Measurements from ENCODE around the gene PLPP4. TPM values are rescaled to one million over a fixed set of nuclear protein-coding genes. Genes with fewer than 3 reads are reported as not detected.

The PLPP4 gene
- total RNA-seq, 1 experiment from 2014 or later = not detected

GRCh38 chr10:120453886-120454285 is 3.1 kb upstream of the PLPP4 start:
- no TSS peak for BruUV-seq (replicated peaks)
- no peaks in the 10 kb centered on the region for H3K9me3 ChIP-seq (ENCODE audit: control insufficient read depth in 1 of 2, insufficient read depth in 1 of 2, low read depth in 1 of 2, low read length in 2 of 2)
- ATAC-seq (no peak), DNase-seq (ENCODE audit: low read depth, low spot score) (no peak)
- no peaks in the 10 kb centered on the region for H3K36me3 ChIP-seq (ENCODE audit: control insufficient read depth in 1 of 2, insufficient read depth in 2 of 2, low read length in 2 of 2)
- peaks cover under 1% of the 10 kb centered on the region; the same call in 1 of the 2 replicates for H3K27me3 ChIP-seq (ENCODE audit: insufficient read depth, low read length)
- no peak overlapping the region for H2AFZ ChIP-seq (ENCODE audit: low read depth, low read length, poor library complexity, severe bottlenecking)
- no peak overlapping the region for H3K27ac ChIP-seq (ENCODE audit: low read depth, low read length)
- H3K9me2 ChIP-seq (ENCODE audit: insufficient read depth) = no peaks in the 10 kb centered on the region
- no peak for TF ChIP-seq SRF (IDR thresholded peaks at IDR 0.05; ENCODE audit: low read depth)
- TF ChIP-seq, protein P1, sequence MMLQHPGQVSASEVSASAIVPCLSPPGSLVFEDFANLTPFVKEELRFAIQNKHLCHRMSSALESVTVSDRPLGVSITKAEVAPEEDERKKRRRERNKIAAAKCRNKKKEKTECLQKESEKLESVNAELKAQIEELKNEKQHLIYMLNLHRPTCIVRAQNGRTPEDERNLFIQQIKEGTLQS (IDR thresholded peaks at IDR 0.05) = no peak
- no peak for TF ChIP-seq EGR1 (IDR thresholded peaks at IDR 0.05; ENCODE audit: low read depth)
- no peak for TF ChIP-seq POLR2AphosphoS5 (IDR thresholded peaks at IDR 0.05; ENCODE audit: low read depth, low read length)
- TF ChIP-seq, protein P2, sequence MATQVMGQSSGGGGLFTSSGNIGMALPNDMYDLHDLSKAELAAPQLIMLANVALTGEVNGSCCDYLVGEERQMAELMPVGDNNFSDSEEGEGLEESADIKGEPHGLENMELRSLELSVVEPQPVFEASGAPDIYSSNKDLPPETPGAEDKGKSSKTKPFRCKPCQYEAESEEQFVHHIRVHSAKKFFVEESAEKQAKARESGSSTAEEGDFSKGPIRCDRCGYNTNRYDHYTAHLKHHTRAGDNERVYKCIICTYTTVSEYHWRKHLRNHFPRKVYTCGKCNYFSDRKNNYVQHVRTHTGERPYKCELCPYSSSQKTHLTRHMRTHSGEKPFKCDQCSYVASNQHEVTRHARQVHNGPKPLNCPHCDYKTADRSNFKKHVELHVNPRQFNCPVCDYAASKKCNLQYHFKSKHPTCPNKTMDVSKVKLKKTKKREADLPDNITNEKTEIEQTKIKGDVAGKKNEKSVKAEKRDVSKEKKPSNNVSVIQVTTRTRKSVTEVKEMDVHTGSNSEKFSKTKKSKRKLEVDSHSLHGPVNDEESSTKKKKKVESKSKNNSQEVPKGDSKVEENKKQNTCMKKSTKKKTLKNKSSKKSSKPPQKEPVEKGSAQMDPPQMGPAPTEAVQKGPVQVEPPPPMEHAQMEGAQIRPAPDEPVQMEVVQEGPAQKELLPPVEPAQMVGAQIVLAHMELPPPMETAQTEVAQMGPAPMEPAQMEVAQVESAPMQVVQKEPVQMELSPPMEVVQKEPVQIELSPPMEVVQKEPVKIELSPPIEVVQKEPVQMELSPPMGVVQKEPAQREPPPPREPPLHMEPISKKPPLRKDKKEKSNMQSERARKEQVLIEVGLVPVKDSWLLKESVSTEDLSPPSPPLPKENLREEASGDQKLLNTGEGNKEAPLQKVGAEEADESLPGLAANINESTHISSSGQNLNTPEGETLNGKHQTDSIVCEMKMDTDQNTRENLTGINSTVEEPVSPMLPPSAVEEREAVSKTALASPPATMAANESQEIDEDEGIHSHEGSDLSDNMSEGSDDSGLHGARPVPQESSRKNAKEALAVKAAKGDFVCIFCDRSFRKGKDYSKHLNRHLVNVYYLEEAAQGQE (IDR thresholded peaks at IDR 0.05; ENCODE audit: low read depth) = no peak
- TF ChIP-seq CBX3 (IDR thresholded peaks at IDR 0.05; ENCODE audit: low read depth) = no peak
- no peak for TF ChIP-seq ZNF274 (IDR thresholded peaks at IDR 0.05; ENCODE audit: low read depth, low read length)
- TF ChIP-seq JUND (IDR thresholded peaks at IDR 0.05) = no peak
- TF ChIP-seq, protein P3, sequence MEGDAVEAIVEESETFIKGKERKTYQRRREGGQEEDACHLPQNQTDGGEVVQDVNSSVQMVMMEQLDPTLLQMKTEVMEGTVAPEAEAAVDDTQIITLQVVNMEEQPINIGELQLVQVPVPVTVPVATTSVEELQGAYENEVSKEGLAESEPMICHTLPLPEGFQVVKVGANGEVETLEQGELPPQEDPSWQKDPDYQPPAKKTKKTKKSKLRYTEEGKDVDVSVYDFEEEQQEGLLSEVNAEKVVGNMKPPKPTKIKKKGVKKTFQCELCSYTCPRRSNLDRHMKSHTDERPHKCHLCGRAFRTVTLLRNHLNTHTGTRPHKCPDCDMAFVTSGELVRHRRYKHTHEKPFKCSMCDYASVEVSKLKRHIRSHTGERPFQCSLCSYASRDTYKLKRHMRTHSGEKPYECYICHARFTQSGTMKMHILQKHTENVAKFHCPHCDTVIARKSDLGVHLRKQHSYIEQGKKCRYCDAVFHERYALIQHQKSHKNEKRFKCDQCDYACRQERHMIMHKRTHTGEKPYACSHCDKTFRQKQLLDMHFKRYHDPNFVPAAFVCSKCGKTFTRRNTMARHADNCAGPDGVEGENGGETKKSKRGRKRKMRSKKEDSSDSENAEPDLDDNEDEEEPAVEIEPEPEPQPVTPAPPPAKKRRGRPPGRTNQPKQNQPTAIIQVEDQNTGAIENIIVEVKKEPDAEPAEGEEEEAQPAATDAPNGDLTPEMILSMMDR (IDR thresholded peaks at IDR 0.05 in 2 of 3, conservative IDR thresholded peaks at IDR 0.05 in 1 of 3; ENCODE audit: borderline replicate concordance in 1 of 3, insufficient read depth in 1 of 3, low read depth in 2 of 3, low read length in 2 of 3) = no peak
- TF ChIP-seq RAD21 (IDR thresholded peaks at IDR 0.05; ENCODE audit: low read depth) = no peak
- TF ChIP-seq YY1 (IDR thresholded peaks at IDR 0.05; ENCODE audit: extremely low read depth, insufficient replicate concordance, low read depth, low read length) = no peak
- no peak for TF ChIP-seq POLR2A (IDR thresholded peaks at IDR 0.05; ENCODE audit: borderline replicate concordance, extremely low read depth, insufficient read depth, insufficient read length)
- no peak for TF ChIP-seq SP1 (IDR thresholded peaks at IDR 0.05; ENCODE audit: low read depth)
- no peak for TF ChIP-seq EZH2phosphoT487 (IDR thresholded peaks at IDR 0.05; ENCODE audit: borderline replicate concordance)
- no peak for TF ChIP-seq SIN3A (IDR thresholded peaks at IDR 0.05; ENCODE audit: low read depth)
- no peak overlapping the region for H3K9ac ChIP-seq (ENCODE audit: low read length)
- no peaks in the 10 kb centered on the region for H4K20me1 ChIP-seq (ENCODE audit: insufficient read depth)
- ChIA-PET POLR2A (no interaction called here), RAD21 (ENCODE audit: low non-redundant PET in 1 of 2, low total read pairs in 2 of 2, uncharacterized antibody in 2 of 2, unreplicated experiment in 2 of 2) (no interaction called here), CTCF (no interaction called here)
- no peaks in the 10 kb centered on the region for H3K4me1 ChIP-seq (ENCODE audit: control insufficient read depth in 1 of 2, insufficient read depth in 2 of 2, low read length in 2 of 2)
- intact Hi-C loops (cut with micrococcal nuclease) = no loop called here
- H3K4me2 ChIP-seq (ENCODE audit: low read length) = no peak overlapping the region
- H3K4me3 ChIP-seq (replicated peaks in 1 of 2; ENCODE audit: low read depth in 1 of 2, low read length in 2 of 2) = no peak overlapping the region
- H3K79me2 ChIP-seq (ENCODE audit: insufficient read depth, low read length) = no peaks in the 10 kb centered on the region
